ENCODE data around the gene HOXA13. TPM values are rescaled to one million over a fixed set of nuclear protein-coding genes. Genes with fewer than 3 reads are reported as not detected.

HOXA13 gene
- total RNA-seq, 2 donors from 2014 or later: not detected

DNA sequence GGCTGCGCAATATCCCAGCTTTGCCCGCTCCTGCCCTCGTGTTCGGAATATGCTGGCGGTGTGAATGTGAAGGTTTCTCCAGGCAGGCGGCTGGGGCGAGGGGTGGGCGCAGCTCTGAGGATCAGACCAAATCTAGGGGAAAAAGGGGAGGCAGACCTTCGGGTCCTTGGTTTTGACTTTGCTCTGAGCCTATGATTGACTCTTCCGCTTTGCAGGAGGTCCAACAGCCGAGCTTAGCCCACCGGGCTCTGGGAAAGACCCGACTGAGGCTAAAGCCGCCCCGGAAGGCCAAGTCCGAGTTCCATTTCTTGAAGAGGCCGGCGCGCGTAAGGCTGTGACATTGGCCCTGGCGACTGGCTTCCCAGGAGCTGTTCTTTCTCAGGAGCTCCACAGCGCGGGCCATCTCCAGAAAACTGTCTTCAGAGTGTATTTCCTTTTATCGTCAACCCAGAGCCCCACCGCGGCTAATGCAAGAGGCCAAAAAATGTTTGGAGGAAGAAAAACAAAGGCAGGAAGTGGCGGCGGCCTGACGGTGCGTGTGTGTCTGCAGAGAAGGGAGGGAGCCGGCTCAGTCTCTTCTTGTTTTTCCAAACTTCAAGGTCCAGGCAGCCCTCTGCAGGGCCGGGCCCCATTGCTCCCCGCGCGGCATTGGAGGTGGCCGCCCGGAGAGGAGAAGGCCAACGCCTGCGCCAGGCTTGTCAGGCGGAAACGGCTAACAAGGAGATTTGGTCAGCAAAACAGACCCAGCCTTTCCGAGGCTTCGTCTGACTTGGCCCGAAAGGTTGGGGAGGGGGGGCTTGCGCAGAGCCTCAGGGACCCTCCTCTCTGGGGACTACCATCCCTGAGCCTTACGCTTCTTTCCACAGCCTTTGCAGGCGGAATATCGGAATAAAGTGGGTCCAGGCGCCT, 11.3 kb downstream of the HOXA13 start:
- Histone ChIP-seq H3K9me3 (ENCODE audit: control insufficient read depth, low read length) (no peaks in the 10 kb centered on the region), H3K4me3 (ENCODE audit: low read length) (peak overlapping the region; percentile 66), H3K36me3 (ENCODE audit: control insufficient read depth, insufficient read depth, low read length) (no peaks in the 10 kb centered on the region), H3K27me3 (ENCODE audit: control insufficient read depth, insufficient read depth, low read length, poor library complexity, severe bottlenecking) (peaks cover 100% of the 10 kb centered on the region), H3K9ac (ENCODE audit: extremely low read depth, low read length, poor library complexity, severe bottlenecking) (no peak overlapping the region), H3K4me1 (ENCODE audit: control insufficient read depth, insufficient read depth, low read length) (peaks cover 6% of the 10 kb centered on the region), H3K27ac (ENCODE audit: low read depth, low read length) (no peak overlapping the region)
- Mint-ChIP-seq H3K9me3 (no peaks in the 10 kb centered on the region), H3K4me1 (peaks cover 17% of the 10 kb centered on the region), H3K4me3 (peak overlapping the region; percentile 53), H3K36me3 (ENCODE audit: low read depth) (no peaks in the 10 kb centered on the region), H3K27ac (no peak overlapping the region), H3K27me3 (ENCODE audit: insufficient read depth) (peaks cover 99% of the 10 kb centered on the region)
- TF ChIP-seq, protein P1, sequence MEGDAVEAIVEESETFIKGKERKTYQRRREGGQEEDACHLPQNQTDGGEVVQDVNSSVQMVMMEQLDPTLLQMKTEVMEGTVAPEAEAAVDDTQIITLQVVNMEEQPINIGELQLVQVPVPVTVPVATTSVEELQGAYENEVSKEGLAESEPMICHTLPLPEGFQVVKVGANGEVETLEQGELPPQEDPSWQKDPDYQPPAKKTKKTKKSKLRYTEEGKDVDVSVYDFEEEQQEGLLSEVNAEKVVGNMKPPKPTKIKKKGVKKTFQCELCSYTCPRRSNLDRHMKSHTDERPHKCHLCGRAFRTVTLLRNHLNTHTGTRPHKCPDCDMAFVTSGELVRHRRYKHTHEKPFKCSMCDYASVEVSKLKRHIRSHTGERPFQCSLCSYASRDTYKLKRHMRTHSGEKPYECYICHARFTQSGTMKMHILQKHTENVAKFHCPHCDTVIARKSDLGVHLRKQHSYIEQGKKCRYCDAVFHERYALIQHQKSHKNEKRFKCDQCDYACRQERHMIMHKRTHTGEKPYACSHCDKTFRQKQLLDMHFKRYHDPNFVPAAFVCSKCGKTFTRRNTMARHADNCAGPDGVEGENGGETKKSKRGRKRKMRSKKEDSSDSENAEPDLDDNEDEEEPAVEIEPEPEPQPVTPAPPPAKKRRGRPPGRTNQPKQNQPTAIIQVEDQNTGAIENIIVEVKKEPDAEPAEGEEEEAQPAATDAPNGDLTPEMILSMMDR (conservative IDR thresholded peaks at IDR 0.05): no peak
- 4% methylated on average over 26 to 49 of the region's 49 CpGs for WGBS, 2 experiments (ENCODE audit: insufficient coverage in 1 of 2, insufficient read length in 1 of 2)
- DNase-seq: peak; percentile 82

DNA sequence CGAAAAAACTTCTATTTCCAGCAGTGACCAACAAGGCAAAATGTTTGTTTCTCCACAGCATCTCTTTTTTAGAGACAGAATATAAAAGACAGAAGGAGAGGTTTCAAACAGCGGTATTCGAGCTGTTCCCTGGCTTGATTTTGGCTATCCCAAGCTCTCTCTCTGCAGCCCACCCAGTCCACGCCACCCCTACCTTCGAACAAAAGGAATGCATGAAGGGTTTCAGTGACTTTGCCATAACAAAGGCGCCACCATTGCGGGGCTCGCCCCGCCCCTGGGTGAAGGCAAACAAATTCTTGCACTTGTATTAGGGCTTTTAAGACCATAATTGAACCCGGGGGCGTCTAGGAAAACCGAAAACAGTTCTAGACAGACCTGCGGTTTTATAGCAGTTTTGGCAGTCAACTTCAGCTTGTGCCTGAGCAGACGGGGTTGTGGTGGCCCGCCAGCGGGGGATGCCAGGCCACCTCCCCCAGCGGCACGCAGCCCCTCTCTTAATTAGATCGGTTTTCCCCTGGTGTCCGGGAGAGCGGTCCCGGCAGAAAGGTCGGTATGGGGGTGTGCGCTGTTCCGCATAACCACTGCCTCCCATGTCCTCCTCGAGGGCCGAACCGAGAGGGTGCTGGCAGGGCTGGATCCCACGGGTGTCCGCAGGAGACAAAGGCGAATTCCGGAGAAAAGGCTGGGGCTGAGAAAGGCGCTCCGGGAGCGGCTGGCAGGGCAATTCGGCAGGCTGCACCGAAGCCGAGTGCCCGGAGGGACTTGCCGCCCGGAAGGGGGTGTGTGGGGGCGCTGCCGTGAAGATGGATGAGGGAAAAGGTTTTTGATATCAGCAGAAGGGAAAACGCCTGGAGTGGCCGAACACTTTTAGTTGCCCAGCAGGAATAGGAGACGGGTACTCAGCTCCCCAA, 12.2 kb downstream of the HOXA13 start:
- Mint-ChIP-seq H3K36me3 (ENCODE audit: low read depth) (no peaks in the 10 kb centered on the region), H3K4me3 (peak overlapping the region; percentile 53), H3K27me3 (ENCODE audit: insufficient read depth) (peaks cover 99% of the 10 kb centered on the region), H3K27ac (no peak overlapping the region), H3K4me1 (peaks cover 17% of the 10 kb centered on the region), H3K9me3 (no peaks in the 10 kb centered on the region)
- H3K9ac ChIP-seq (ENCODE audit: extremely low read depth, low read length, poor library complexity, severe bottlenecking): no peak overlapping the region
- H3K4me1 ChIP-seq (ENCODE audit: control insufficient read depth, insufficient read depth, low read length): peaks cover 9% of the 10 kb centered on the region
- TF ChIP-seq, protein P1 (conservative IDR thresholded peaks at IDR 0.05): no peak
- WGBS, 2 experiments (ENCODE audit: insufficient coverage in 1 of 2, insufficient read length in 1 of 2): 3 to 4% methylated on average over 27 to 46 of the region's 46 CpGs
- no peak overlapping the region for H3K27ac ChIP-seq (ENCODE audit: low read depth, low read length)
- H3K9me3 ChIP-seq (ENCODE audit: control insufficient read depth, low read length): no peaks in the 10 kb centered on the region
- H3K4me3 ChIP-seq (ENCODE audit: low read length): no peak overlapping the region
- H3K27me3 ChIP-seq (ENCODE audit: control insufficient read depth, insufficient read depth, low read length, poor library complexity, severe bottlenecking): peaks cover 100% of the 10 kb centered on the region
- DNase-seq: peak; percentile 65
- no peaks in the 10 kb centered on the region for H3K36me3 ChIP-seq (ENCODE audit: control insufficient read depth, insufficient read depth, low read length)

DNA sequence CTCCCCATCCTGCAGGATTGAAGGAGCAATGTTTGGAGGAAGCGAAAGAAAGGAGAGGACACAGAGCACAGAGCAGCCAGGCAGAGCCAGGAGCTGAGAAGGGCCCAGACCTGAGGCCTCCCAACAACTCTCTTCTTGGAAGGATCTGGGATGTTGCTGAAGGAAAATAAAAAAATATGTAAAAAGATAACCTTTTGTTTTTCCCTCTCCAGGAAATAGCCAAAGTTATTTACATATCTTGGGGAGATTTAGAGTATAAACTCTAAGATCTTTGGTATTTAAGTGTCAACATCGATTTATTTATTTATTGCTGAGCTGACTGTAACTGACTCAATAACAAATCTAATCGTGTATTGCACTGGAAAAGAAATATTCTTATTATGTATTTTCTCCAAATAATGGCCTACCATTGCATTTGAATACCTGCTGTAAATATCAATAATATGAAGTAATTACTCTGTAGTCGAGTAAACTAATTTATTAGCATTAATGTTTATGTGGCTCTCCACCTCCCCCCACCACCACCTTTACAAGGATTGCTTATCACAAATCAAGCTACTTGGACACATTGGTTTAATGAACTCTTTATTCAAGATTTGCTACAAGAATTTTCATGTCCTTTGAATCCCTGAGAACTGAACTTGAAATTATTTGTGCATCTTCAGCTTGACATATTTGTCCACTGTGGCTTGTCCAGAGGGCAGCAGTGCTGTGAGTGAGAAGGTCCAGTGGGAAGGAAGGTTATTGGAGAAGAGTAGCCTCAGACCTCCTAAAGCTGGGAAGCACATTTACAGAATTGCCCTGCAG, 13.0 kb downstream of the HOXA13 start:
- TF ChIP-seq, protein P1 (conservative IDR thresholded peaks at IDR 0.05): no peak
- no peaks in the 10 kb centered on the region for H3K36me3 ChIP-seq (ENCODE audit: control insufficient read depth, insufficient read depth, low read length)
- Mint-ChIP-seq H3K27me3 (ENCODE audit: insufficient read depth) (peaks cover 100% of the 10 kb centered on the region), H3K4me3 (no peak overlapping the region), H3K27ac (no peak overlapping the region), H3K9me3 (no peaks in the 10 kb centered on the region), H3K36me3 (ENCODE audit: low read depth) (no peaks in the 10 kb centered on the region), H3K4me1 (peaks cover 17% of the 10 kb centered on the region)
- H3K4me3 ChIP-seq (ENCODE audit: low read length): no peak overlapping the region
- peaks cover 100% of the 10 kb centered on the region for H3K27me3 ChIP-seq (ENCODE audit: control insufficient read depth, insufficient read depth, low read length, poor library complexity, severe bottlenecking)
- DNase-seq: peak; percentile 29
- H3K9ac ChIP-seq (ENCODE audit: extremely low read depth, low read length, poor library complexity, severe bottlenecking): no peak overlapping the region
- H3K9me3 ChIP-seq (ENCODE audit: control insufficient read depth, low read length): no peaks in the 10 kb centered on the region
- peaks cover 9% of the 10 kb centered on the region for H3K4me1 ChIP-seq (ENCODE audit: control insufficient read depth, insufficient read depth, low read length)
- WGBS, 2 experiments (ENCODE audit: insufficient coverage in 1 of 2, insufficient read length in 1 of 2): 17 to 40% methylated on average over 1 to 3 of the region's 4 CpGs
- H3K27ac ChIP-seq (ENCODE audit: low read depth, low read length): no peak overlapping the region

Measured in endodermal cell (in vitro differentiated cells).